Calu3 (cell line): ENCODE measurements around the gene KCTD15. TPM values are rescaled to one million over a fixed set of nuclear protein-coding genes. Genes with fewer than 3 reads are reported as not detected.

Source experiments
- BruUV-seq: library from RNA; stranded (reverse); fragments of 400-500 nt; replicated peaks from 2 replicates; lab custom pipeline; 2021; lab: Mats Ljungman, UMichigan
- CTCF ChIA-PET: fragments of 300-600 bp; sonication (Branson Sonifier 250); formaldehyde crosslinking; loops from one replicate; lab custom pipeline; 2022; ENCODE audit warnings: antibody characterized with exemption; lab: Charles Lee
- DNase-seq: peaks from one replicate; pipeline ENCODE4 v3.0.0; 2022
- H3K27ac Mint-ChIP-seq: one replicate; pipeline ENCODE4 v1.8.0; 2022; ENCODE audit warnings: mixed read lengths; ENCODE audit not compliant: unreplicated experiment
- H3K27me3 Mint-ChIP-seq: one replicate; pipeline ENCODE4 v1.8.0; 2022; ENCODE audit warnings: mixed read lengths; ENCODE audit not compliant: unreplicated experiment
- H3K36me3 Mint-ChIP-seq: one replicate; pipeline ENCODE4 v1.8.0; 2022; ENCODE audit warnings: mild to moderate bottlenecking, moderate library complexity, mixed read lengths; ENCODE audit not compliant: insufficient read depth, unreplicated experiment
- H3K4me1 Mint-ChIP-seq: one replicate; pipeline ENCODE4 v1.8.0; 2022; ENCODE audit warnings: mild to moderate bottlenecking, low read depth, mixed read lengths; ENCODE audit not compliant: unreplicated experiment
- H3K4me3 Mint-ChIP-seq: one replicate; pipeline ENCODE4 v1.8.0; 2022; ENCODE audit warnings: mild to moderate bottlenecking, low read depth, moderate library complexity, mixed read lengths; ENCODE audit not compliant: unreplicated experiment
- H3K9me3 Mint-ChIP-seq: one replicate; pipeline ENCODE4 v1.8.0; 2022; ENCODE audit warnings: low read depth, mixed read lengths; ENCODE audit not compliant: unreplicated experiment
- CTCF ChIP-seq: fragments of 200-600 bp; IDR thresholded peaks from one replicate; pipeline ENCODE4 v1.8.0; 2022; ENCODE audit warnings: antibody characterized with exemption; ENCODE audit not compliant: unreplicated experiment
- intact Hi-C: fragments of 100-400 bp; cut with micrococcal nuclease; formaldehyde crosslinking; loops from one replicate; pipeline ENCODE4 v1.10.0; 2022; ENCODE audit not compliant: unreplicated experiment
- total RNA-seq: library from RNA; stranded (reverse); gene quantifications from 2 replicates; pipeline ENCODE4 v1.2.3, GENCODE V29; 2022

KCTD15 gene
- total RNA-seq, 1 experiment from 2014 or later: 18.6 TPM

- CTCF ChIA-PET: no interaction called here
- H3K4me1 Mint-ChIP-seq: peaks cover 9% of the 10 kb centered on the region
- no peak for DNase-seq
- no TSS peak for BruUV-seq
- H3K4me3 Mint-ChIP-seq: no peak overlapping the region
- no peak for TF ChIP-seq CTCF
- H3K36me3 Mint-ChIP-seq: peaks cover 16% of the 10 kb centered on the region
- H3K27me3 Mint-ChIP-seq: no peaks in the 10 kb centered on the region
- no peak overlapping the region for H3K27ac Mint-ChIP-seq
- intact Hi-C loops: no loop called here
- H3K9me3 Mint-ChIP-seq: no peaks in the 10 kb centered on the region
These were observed 15.2 kb downstream of the KCTD15 start for GRCh38 chr19:33811736-33812387.

GRCh38 chr19:33812388-33813330 is 16.0 kb downstream of the KCTD15 start:
- intact Hi-C loops: no loop called here
- DNase-seq: no peak
- no peaks in the 10 kb centered on the region for H3K9me3 Mint-ChIP-seq
- CTCF ChIA-PET: no interaction called here
- H3K27ac Mint-ChIP-seq: no peak overlapping the region
- no peak for TF ChIP-seq CTCF
- H3K4me3 Mint-ChIP-seq: no peak overlapping the region
- BruUV-seq: no TSS peak
- no peaks in the 10 kb centered on the region for H3K27me3 Mint-ChIP-seq
- H3K36me3 Mint-ChIP-seq: peaks cover 16% of the 10 kb centered on the region
- peaks cover 9% of the 10 kb centered on the region for H3K4me1 Mint-ChIP-seq

GRCh38 chr19:33813391-33814101 is 16.9 kb downstream of the KCTD15 start:
- Mint-ChIP-seq H3K4me1 (peaks cover 9% of the 10 kb centered on the region), H3K27ac (no peak overlapping the region), H3K27me3 (no peaks in the 10 kb centered on the region), H3K36me3 (peaks cover 16% of the 10 kb centered on the region), H3K9me3 (no peaks in the 10 kb centered on the region), H3K4me3 (no peak overlapping the region)
- CTCF ChIA-PET: interaction anchor here (0.5 kb wide), 1 partner anchor 523 kb away, joined by 3 read pairs; no protein-coding TSS in a partner anchor
- intact Hi-C loops: no loop called here
- BruUV-seq: no TSS peak
- no peak for DNase-seq
- no peak for TF ChIP-seq CTCF
